GM12878 (cell line): ENCODE measurements around the gene BCKDHB. TPM values are rescaled to one million over a fixed set of nuclear protein-coding genes. Genes with fewer than 3 reads are reported as not detected.

Source experiments
- ATAC-seq: fragments of 200-7000 bp; cut with Tn5 transposase; 3 replicates; pipeline ENCODE4 v1.9.1; 2020; ENCODE audit warnings: mild to moderate bottlenecking, moderate library complexity
- BruUV-seq: library from RNA; stranded (reverse); fragments of 400-500 nt; replicated peaks from 2 replicates; lab custom pipeline; 2021; lab: Mats Ljungman, UMichigan
- CTCF ChIA-PET: fragments of 300-600 bp; sonication (Branson Sonifier 250); formaldehyde crosslinking; extraction: SDS; loops from one replicate; lab custom pipeline; 2021; ENCODE audit warnings: inconsistent platforms; lab: Yijun Ruan, JAX
- POLR2A ChIA-PET: fragments of 350-600 bp; formaldehyde crosslinking; extraction: SDS; loops from one replicate; lab custom pipeline; 2021; ENCODE audit warnings: inconsistent platforms; lab: Charles Lee
- RAD21 ChIA-PET: fragments of 300-600 bp; sonication (Branson Sonifier 250); formaldehyde crosslinking; loops from one replicate; lab custom pipeline; 2023; ENCODE audit warnings: antibody characterized with exemption; ENCODE audit not compliant: unreplicated experiment; lab: Charles Lee
- SMC1A ChIA-PET: fragments of 300-600 bp; sonication (Branson Sonifier 250); formaldehyde crosslinking; loops from one replicate; lab custom pipeline; 2023; ENCODE audit not compliant: unreplicated experiment, uncharacterized antibody; lab: Charles Lee
- DNase-seq: peaks from one replicate; pipeline ENCODE4 v3.0.0-alpha.2; 2011; ENCODE audit warnings: low read depth, low spot score
- FAIRE-seq: peaks from 3 replicates; lab custom pipeline; 2011; peaks lifted over from hg19 to GRCh38; lab: Jason Lieb, UNC
- H2AFZ ChIP-seq: 2 replicates; pipeline ENCODE4 v1.6.0; 2011; ENCODE audit warnings: low read depth, low read length, control low read depth; ENCODE audit not compliant: control insufficient read depth
- H3K27ac ChIP-seq: 2 replicates; pipeline ENCODE4 v1.5.1; 2011; ENCODE audit warnings: control low read depth; ENCODE audit not compliant: control insufficient read depth, insufficient read depth
- H3K27me3 ChIP-seq, 2 experiments: replicated peaks in 1 of 2; 2 replicates each; pipeline versions ENCODE4 v1.6.0 to v1.6.1; 2011; ENCODE audit warnings: low read length in 1 of 2; ENCODE audit not compliant: control insufficient read depth in 2 of 2, insufficient read depth in 2 of 2
- H3K36me3 ChIP-seq, 2 experiments: 2 replicates each; pipeline ENCODE4 v1.5.1; 2011; ENCODE audit warnings: low read length in 1 of 2; ENCODE audit not compliant: control insufficient read depth in 2 of 2, insufficient read depth in 2 of 2
- H3K4me1 ChIP-seq: 2 replicates; pipeline ENCODE4 v1.6.1; 2011; ENCODE audit warnings: mild to moderate bottlenecking, low read length, moderate library complexity, mixed read lengths; ENCODE audit not compliant: control insufficient read depth, insufficient read depth
- H3K4me2 ChIP-seq: 2 replicates; pipeline ENCODE4 v1.6.0; 2011; ENCODE audit warnings: control low read depth; ENCODE audit not compliant: control insufficient read depth, insufficient read depth
- H3K4me3 ChIP-seq: fragments of 200-600 bp; sonication (generic); 2 replicates; pipeline ENCODE4 v1.5.1; 2016
- H3K79me2 ChIP-seq: 2 replicates; pipeline ENCODE4 v1.6.0; 2011; ENCODE audit warnings: low read length; ENCODE audit not compliant: control insufficient read depth, insufficient read depth
- H3K9ac ChIP-seq: 2 replicates; pipeline ENCODE4 v1.8.0; 2011; ENCODE audit warnings: low read length, control low read depth, mixed read lengths; ENCODE audit not compliant: control insufficient read depth, insufficient read depth
- H3K9me3 ChIP-seq: replicated peaks from 3 replicates; pipeline ENCODE4 v1.5.1; 2011; ENCODE audit warnings: mild to moderate bottlenecking, low read length; ENCODE audit not compliant: control insufficient read depth, insufficient read depth
- H4K20me1 ChIP-seq: 2 replicates; pipeline ENCODE4 v1.6.0; 2011; ENCODE audit not compliant: control insufficient read depth, insufficient read depth
- ATF7 ChIP-seq: fragments of 450-650 bp; IDR thresholded peaks from 2 replicates; pipeline ENCODE4 v1.6.1; 2016; ENCODE audit warnings: low read depth, mild to moderate bottlenecking
- BCL11A ChIP-seq: IDR thresholded peaks from 2 replicates; pipeline ENCODE4 v1.6.1; 2011; ENCODE audit warnings: low read depth, low read length
- BRCA1 ChIP-seq: IDR thresholded peaks from 2 replicates; pipeline ENCODE4 v1.6.1; 2011; ENCODE audit warnings: low read depth, low read length, improper control_type of control experiment
- HDGF ChIP-seq: fragments of 450-650 bp; IDR thresholded peaks from 2 replicates; pipeline ENCODE4 v1.6.1; 2016; ENCODE audit warnings: antibody characterized with exemption
- IKZF2 ChIP-seq, 2 experiments: fragments of 450-650 bp; IDR thresholded peaks; 2 replicates each; pipeline ENCODE4 v1.6.1; 2017; ENCODE audit warnings: mild to moderate bottlenecking in 2 of 2, moderate library complexity in 2 of 2
- MEF2A ChIP-seq: IDR thresholded peaks from 2 replicates; pipeline ENCODE4 v1.6.1; 2011; ENCODE audit warnings: low read depth, mild to moderate bottlenecking, low read length, moderate library complexity; ENCODE audit not compliant: insufficient read depth
- PAX5 ChIP-seq: IDR thresholded peaks from 2 replicates; pipeline ENCODE4 v1.6.1; 2011; ENCODE audit warnings: low read depth, low read length, borderline replicate concordance
- PAX8 ChIP-seq: fragments of 450-650 bp; IDR thresholded peaks from 2 replicates; pipeline ENCODE4 v1.6.1; 2017; ENCODE audit warnings: mild to moderate bottlenecking, moderate library complexity
- PKNOX1 ChIP-seq: fragments of 450-650 bp; IDR thresholded peaks from 2 replicates; pipeline ENCODE4 v1.6.1; 2016; ENCODE audit warnings: mild to moderate bottlenecking
- RFX5 ChIP-seq: IDR thresholded peaks from 2 replicates; pipeline ENCODE4 v1.6.1; 2011; ENCODE audit warnings: low read depth, low read length, improper control_type of control experiment
- TAF1 ChIP-seq: IDR thresholded peaks from 2 replicates; pipeline ENCODE4 v1.6.1; 2011; ENCODE audit warnings: mild to moderate bottlenecking, low read depth, low read length, borderline replicate concordance
- TBL1XR1 ChIP-seq: IDR thresholded peaks from 2 replicates; pipeline ENCODE4 v1.6.1; 2012; ENCODE audit warnings: low read depth, low read length, improper control_type of control experiment
- WRNIP1 ChIP-seq: IDR thresholded peaks from 2 replicates; pipeline ENCODE4 v1.6.1; 2011; ENCODE audit warnings: low read depth, low read length, improper control_type of control experiment, borderline replicate concordance
- WGBS: methylation state at CpG from one replicate; pipeline ENCODE4 v1.1.6; 2016; ENCODE audit warnings: low lambda C conversion rate; ENCODE audit not compliant: insufficient replicate concordance, insufficient coverage; ENCODE audit errors: missing lambda C conversion rate; 5-methylcytosine and 5-hydroxymethylcytosine counted together
- in situ Hi-C: fragments of 300-500 bp; cut with MboI; formaldehyde crosslinking; loops from 9 replicates; pipeline ENCODE4 v1.14.3; 2018; ENCODE audit warnings: mixed read lengths
- intact Hi-C: fragments of 100-400 bp; cut with micrococcal nuclease; formaldehyde crosslinking; loops from one replicate; pipeline ENCODE4 v1.14.2; 2022; ENCODE audit not compliant: unreplicated experiment
- polyA plus RNA-seq, 11 experiments: library from polyadenylated mRNA; depleted of rRNA in 4 of 11; unstranded in 6 of 11; stranded (reverse) in 5 of 11; fragments of >200 nt; fragmentation: Nextera tagmentation in 4 of 11; fragmentation: Illumina TruSeq in 1 of 11; extraction: Ambion mirVana in 4 of 11; extraction: Trizol in 1 of 11; gene quantifications; 1 replicate in 1 of 11; 2 replicates in 10 of 11; pipeline versions ENCODE4 v1.2.1 to v1.2.3, GENCODE V29; 2011 to 2016; ENCODE audit warnings: inconsistent platforms in 2 of 11, missing spikeins in 2 of 11, low read depth in 1 of 11
- total RNA-seq, 4 experiments: library from RNA; depleted of rRNA in 3 of 4; stranded (reverse); fragments of >200 nt in 3 of 4; fragmentation: Illumina TruSeq in 1 of 4; extraction: Trizol in 1 of 4; gene quantifications; 2 replicates each; pipeline versions ENCODE4 v1.2.1 to v1.2.3, GENCODE V29; 2013 to 2021
- TF ChIP-seq, protein P1 (sequence below): fragments of 450-650 bp; IDR thresholded peaks from 2 replicates; pipeline ENCODE4 v1.6.1; 2017; ENCODE audit warnings: mild to moderate bottlenecking, moderate library complexity

The BCKDHB gene
- total and polyA plus RNA-seq, 10 of the 15 experiments (the other 5 are each of a cell fraction or from before 2014, with no cell fraction given), result 12.9 to 57.1 (median 25.3) TPM

- FAIRE-seq (no peak), DNase-seq (no peak), ATAC-seq (no peak)
- POLR2A ChIA-PET, result no interaction called here
- H3K4me1 ChIP-seq, result no peaks in the 10 kb centered on the region
- CTCF ChIA-PET, result no interaction called here
- H3K79me2 ChIP-seq, result no peaks in the 10 kb centered on the region
- no peaks in the 10 kb centered on the region for H3K27me3 ChIP-seq
- TF ChIP-seq WRNIP1, result no peak
- no peak for TF ChIP-seq ATF7
- TF ChIP-seq BRCA1, result no peak
- no peak for TF ChIP-seq RFX5
- TF ChIP-seq TAF1, result no peak
- TF ChIP-seq, protein P1, sequence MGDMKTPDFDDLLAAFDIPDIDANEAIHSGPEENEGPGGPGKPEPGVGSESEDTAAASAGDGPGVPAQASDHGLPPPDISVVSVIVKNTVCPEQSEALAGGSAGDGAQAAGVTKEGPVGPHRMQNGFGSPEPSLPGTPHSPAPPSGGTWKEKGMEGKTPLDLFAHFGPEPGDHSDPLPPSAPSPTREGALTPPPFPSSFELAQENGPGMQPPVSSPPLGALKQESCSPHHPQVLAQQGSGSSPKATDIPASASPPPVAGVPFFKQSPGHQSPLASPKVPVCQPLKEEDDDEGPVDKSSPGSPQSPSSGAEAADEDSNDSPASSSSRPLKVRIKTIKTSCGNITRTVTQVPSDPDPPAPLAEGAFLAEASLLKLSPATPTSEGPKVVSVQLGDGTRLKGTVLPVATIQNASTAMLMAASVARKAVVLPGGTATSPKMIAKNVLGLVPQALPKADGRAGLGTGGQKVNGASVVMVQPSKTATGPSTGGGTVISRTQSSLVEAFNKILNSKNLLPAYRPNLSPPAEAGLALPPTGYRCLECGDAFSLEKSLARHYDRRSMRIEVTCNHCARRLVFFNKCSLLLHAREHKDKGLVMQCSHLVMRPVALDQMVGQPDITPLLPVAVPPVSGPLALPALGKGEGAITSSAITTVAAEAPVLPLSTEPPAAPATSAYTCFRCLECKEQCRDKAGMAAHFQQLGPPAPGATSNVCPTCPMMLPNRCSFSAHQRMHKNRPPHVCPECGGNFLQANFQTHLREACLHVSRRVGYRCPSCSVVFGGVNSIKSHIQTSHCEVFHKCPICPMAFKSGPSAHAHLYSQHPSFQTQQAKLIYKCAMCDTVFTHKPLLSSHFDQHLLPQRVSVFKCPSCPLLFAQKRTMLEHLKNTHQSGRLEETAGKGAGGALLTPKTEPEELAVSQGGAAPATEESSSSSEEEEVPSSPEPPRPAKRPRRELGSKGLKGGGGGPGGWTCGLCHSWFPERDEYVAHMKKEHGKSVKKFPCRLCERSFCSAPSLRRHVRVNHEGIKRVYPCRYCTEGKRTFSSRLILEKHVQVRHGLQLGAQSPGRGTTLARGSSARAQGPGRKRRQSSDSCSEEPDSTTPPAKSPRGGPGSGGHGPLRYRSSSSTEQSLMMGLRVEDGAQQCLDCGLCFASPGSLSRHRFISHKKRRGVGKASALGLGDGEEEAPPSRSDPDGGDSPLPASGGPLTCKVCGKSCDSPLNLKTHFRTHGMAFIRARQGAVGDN, result no peak
- TF ChIP-seq BCL11A, result no peak
- TF ChIP-seq PKNOX1, result no peak
- TF ChIP-seq TBL1XR1, result no peak
- TF ChIP-seq PAX8, result no peak
- no peak for TF ChIP-seq IKZF2 (IDR thresholded peaks at IDR 0.05)
- no peak for TF ChIP-seq HDGF
- TF ChIP-seq PAX5, result no peak
- TF ChIP-seq MEF2A, result no peak
- in situ Hi-C loops, result no loop called here
- H3K36me3 ChIP-seq, result no peaks in the 10 kb centered on the region
- SMC1A ChIA-PET, result no interaction called here
- no TSS peak for BruUV-seq
- RAD21 ChIA-PET, result no interaction called here
- no peaks in the 10 kb centered on the region for H4K20me1 ChIP-seq
- H3K27ac ChIP-seq, result no peak overlapping the region
- WGBS, result 97% methylated on average over 12 of the region's 13 CpGs
- no peak overlapping the region for H3K4me3 ChIP-seq
- no peak overlapping the region for H3K4me2 ChIP-seq
- no peak overlapping the region for H3K9ac ChIP-seq
- H2AFZ ChIP-seq, result no peak overlapping the region
- H3K9me3 ChIP-seq, result no peaks in the 10 kb centered on the region
- intact Hi-C loops, result no loop called here
These were observed 208.1 kb downstream of the BCKDHB start for GRCh38 chr6:80314531-80314930.
